SK-MEL-5 (cell line): Measurements from ENCODE around the gene TNIP2. TPM values are rescaled to one million over a fixed set of nuclear protein-coding genes. Genes with fewer than 3 reads are reported as not detected.

Experiments used
- DNase-seq: peaks from one replicate; pipeline ENCODE4 v3.0.0-alpha.2; 2016; ENCODE audit warnings: low read depth, low spot score
- in situ Hi-C: cut with HindIII; loops from 2 replicates; pipeline ENCODE4 v1.10.0; 2016; ENCODE audit warnings: low sequenced_read_pairs, high pct_unique_total_duplicates, low pct_unique_long_range_greater_than_20kb
- total RNA-seq: library from RNA; depleted of rRNA; stranded (reverse); fragments of >200 nt; shearing (Covaris generic); gene quantifications from 2 replicates; pipeline ENCODE4 v1.2.3, GENCODE V29; 2014

The TNIP2 gene
- total RNA-seq, 1 experiment from 2014 or later = 43.2 TPM

- in situ Hi-C loops = no loop called here
- no peak for DNase-seq
Measured at GRCh38 chr4:2795300-2795892, 39.3 kb upstream of the TNIP2 start.

GRCh38 chr4:2794486-2795299, 38.6 kb upstream of the TNIP2 start:
- in situ Hi-C loops = no loop called here
- no peak for DNase-seq

GRCh38 chr4:2793586-2794485, 37.7 kb upstream of the TNIP2 start:
- in situ Hi-C loops = no loop called here
- no peak for DNase-seq

GRCh38 chr4:2792711-2793585, 36.8 kb upstream of the TNIP2 start, which contains the start of gene SH3BP2:
SH3BP2 (plus strand) TSS chr4:2793085; CDS start chr4:2820618, 27,533 bp downstream.
- DNase-seq = peak; percentile 64
- in situ Hi-C loops = no loop called here

GRCh38 chr4:2792396-2792710, 36.2 kb upstream of the TNIP2 start:
- in situ Hi-C loops = no loop called here
- no peak for DNase-seq

- DNase-seq = no peak
Measured at GRCh38 chr4:2791518-2792395, 35.6 kb upstream of the TNIP2 start.

GRCh38 chr4:2790583-2791517, 34.7 kb upstream of the TNIP2 start:
- DNase-seq = no peak
- in situ Hi-C loops = no loop called here

More at GRCh38 chr4:2791518-2792395, 35.6 kb upstream of the TNIP2 start:
- in situ Hi-C loops = no loop called here

GRCh38 chr4:2789793-2790582, 33.9 kb upstream of the TNIP2 start:
- no peak for DNase-seq

GRCh38 chr4:2789351-2789750, 33.2 kb upstream of the TNIP2 start:
- DNase-seq = no peak
- in situ Hi-C loops = no loop called here

More at GRCh38 chr4:2789793-2790582, 33.9 kb upstream of the TNIP2 start:
- in situ Hi-C loops = no loop called here

GRCh38 chr4:2788532-2789103, 32.5 kb upstream of the TNIP2 start:
- in situ Hi-C loops = no loop called here
- no peak for DNase-seq

- DNase-seq = no peak
- in situ Hi-C loops = no loop called here
Measured at GRCh38 chr4:2788101-2788500, 32.0 kb upstream of the TNIP2 start.

- DNase-seq = no peak
- in situ Hi-C loops = no loop called here
Measured at GRCh38 chr4:2787230-2788100, 31.3 kb upstream of the TNIP2 start.

- no peak for DNase-seq
- in situ Hi-C loops = no loop called here
Measured at GRCh38 chr4:2786794-2787229, 30.7 kb upstream of the TNIP2 start.
